Suppressor macrophage treated with lipopolysaccharide for 4 hours (primary cell): ENCODE data around the gene TOR1B.

Source experiments
- DNase-seq: peaks from one replicate; pipeline ENCODE4 v3.0.0-alpha.2; 2020

The TOR1B gene

GRCh38 chr9:129815278-129815677, 12.3 kb downstream of the TOR1B start:
- DNase-seq = no peak

- peak; percentile 73 for DNase-seq
These were observed 13.8 kb downstream of the TOR1B start for GRCh38 chr9:129816501-129817435.

- peak; percentile 37 for DNase-seq
These were observed 20.0 kb downstream of the TOR1B start for GRCh38 chr9:129822898-129823541.

- DNase-seq = no peak
These were observed 20.6 kb downstream of the TOR1B start for GRCh38 chr9:129823542-129823934.

GRCh38 chr9:129823935-129824601, 21.1 kb downstream of the TOR1B start, which contains the start of gene TOR1A:
TSS of gene TOR1A (minus strand) at chr9:129824136. CDS start at chr9:129824085, 51 bp downstream.
- DNase-seq = peak; percentile 95

- DNase-seq = no peak
These were observed 23.4 kb downstream of the TOR1B start for GRCh38 chr9:129826344-129826743.

- DNase-seq = no peak
These were observed 23.8 kb downstream of the TOR1B start for GRCh38 chr9:129826759-129827158.

GRCh38 chr9:129828051-129828450, 25.1 kb downstream of the TOR1B start:
- no peak for DNase-seq

- no peak for DNase-seq
These were observed 26.0 kb downstream of the TOR1B start for GRCh38 chr9:129828969-129829368.

GRCh38 chr9:129832982-129833381, 30.0 kb downstream of the TOR1B start:
- peak; percentile 9 for DNase-seq

- peak; percentile 24 for DNase-seq
These were observed 31.6 kb downstream of the TOR1B start for GRCh38 chr9:129834489-129835127.

- DNase-seq = peak; percentile 99
These were observed 32.3 kb downstream of the TOR1B start, which contains the start of the genes C9orf78 and USP20 for GRCh38 chr9:129835128-129835859. TSS of gene C9orf78 (minus strand) at chr9:129835275. CDS start at chr9:129835221, 54 bp downstream. TSS of gene USP20 (plus strand) at chr9:129835458. CDS start at chr9:129852556, 17,098 bp downstream.

- DNase-seq = no peak
These were observed 32.9 kb downstream of the TOR1B start for GRCh38 chr9:129835860-129836223.

- peak; percentile 7 for DNase-seq
These were observed 33.5 kb downstream of the TOR1B start for GRCh38 chr9:129836311-129837007.

- DNase-seq = peak; percentile 60
These were observed 35.8 kb downstream of the TOR1B start for GRCh38 chr9:129838707-129839259.

- no peak for DNase-seq
These were observed 36.5 kb downstream of the TOR1B start for GRCh38 chr9:129839324-129840023.

GRCh38 chr9:129840034-129840433, 37.0 kb downstream of the TOR1B start:
- no peak for DNase-seq

GRCh38 chr9:129841071-129841470, 38.1 kb downstream of the TOR1B start:
- no peak for DNase-seq

GRCh38 chr9:129845373-129845772, 42.4 kb downstream of the TOR1B start:
- no peak for DNase-seq

GRCh38 chr9:129848712-129849441, 45.9 kb downstream of the TOR1B start:
- no peak for DNase-seq
